Measurements from ENCODE around the gene LDLRAD1. TPM values are rescaled to one million over a fixed set of nuclear protein-coding genes. Genes with fewer than 3 reads are reported as not detected.
"Not testable (repeated sequence)": the region's sequence is repeated elsewhere in the genome, so short reads cannot be mapped to it uniquely, and the experiment has no call there.

The LDLRAD1 gene
- total RNA-seq, 1 experiment from 2014 or later = not detected

- Histone ChIP-seq H3K36me3 (ENCODE audit: control insufficient read depth, insufficient read depth, low read length) (peaks cover 9% of the 10 kb centered on the region; the same call in 1 of the 2 replicates), H3K4me1 (ENCODE audit: control insufficient read depth, insufficient read depth, low read length) (peaks cover 12% of the 10 kb centered on the region), H3K27me3 (ENCODE audit: control insufficient read depth, insufficient read depth, low read length) (no peaks in the 10 kb centered on the region), H3K9me3 (ENCODE audit: control insufficient read depth, insufficient read depth, low read depth, low read length) (no peaks in the 10 kb centered on the region), H3K4me3 (ENCODE audit: low read depth in 2 of 2, low read length in 2 of 2) (no peak overlapping the region), H3K27ac (ENCODE audit: low read length) (no peak overlapping the region)
- ATAC-seq (no peak), DNase-seq (ENCODE audit: low read depth, low spot score) (no peak)
- ChIA-PET POLR2A (no interaction called here), CTCF (no interaction called here)
- in situ Hi-C loops (cut with HindIII; ENCODE audit: low pct_unique_long_range_greater_than_20kb, low sequenced_read_pairs) (no loop called here), intact Hi-C loops (cut with micrococcal nuclease; ENCODE audit: unreplicated experiment) (no loop called here)
- TF ChIP-seq REST (IDR thresholded peaks at IDR 0.05; ENCODE audit: insufficient read depth in 1 of 2, low read depth in 2 of 2, low read length in 1 of 2) (no peak), SIN3A (IDR thresholded peaks at IDR 0.05; ENCODE audit: borderline replicate concordance, insufficient read depth, low read depth, low read length) (no peak), POLR2AphosphoS5 (IDR thresholded peaks at IDR 0.05; ENCODE audit: low read depth, low read length) (no peak), TCF7L2 (IDR thresholded peaks at IDR 0.05; ENCODE audit: low read depth, low read length) (no peak), CTCF (IDR thresholded peaks at IDR 0.05) (no peak)
- BruUV-seq (replicated peaks) = no TSS peak
Observed at GRCh38 chr1:53971718-53972117, 46.3 kb downstream of the LDLRAD1 start.

- CTCF ChIA-PET; H3K9me3 ChIP-seq (ENCODE audit: control insufficient read depth, insufficient read depth, low read depth, low read length); POLR2A ChIA-PET; H3K27ac ChIP-seq (ENCODE audit: low read length); BruUV-seq (replicated peaks); DNase-seq (ENCODE audit: low read depth, low spot score); intact Hi-C loops (cut with micrococcal nuclease; ENCODE audit: unreplicated experiment); in situ Hi-C loops (cut with HindIII; ENCODE audit: low pct_unique_long_range_greater_than_20kb, low sequenced_read_pairs); H3K27me3 ChIP-seq (ENCODE audit: control insufficient read depth, insufficient read depth, low read length); ATAC-seq; H3K4me3 ChIP-seq (ENCODE audit: low read depth in 2 of 2, low read length in 2 of 2): not testable (repeated sequence)
- peaks cover 14% of the 10 kb centered on the region; the same call in 1 of the 2 replicates for H3K36me3 ChIP-seq (ENCODE audit: control insufficient read depth, insufficient read depth, low read length)
- peaks cover 12% of the 10 kb centered on the region for H3K4me1 ChIP-seq (ENCODE audit: control insufficient read depth, insufficient read depth, low read length)
Observed at GRCh38 chr1:53969323-53969722, 48.7 kb downstream of the LDLRAD1 start.

- ChIA-PET CTCF (no interaction called here), POLR2A (no interaction called here)
- no peaks in the 10 kb centered on the region for H3K9me3 ChIP-seq (ENCODE audit: control insufficient read depth, insufficient read depth, low read depth, low read length)
- H3K27ac ChIP-seq (ENCODE audit: low read length) = no peak overlapping the region
- DNase-seq (ENCODE audit: low read depth, low spot score) (no peak), ATAC-seq (peak; percentile 82)
- in situ Hi-C loops (cut with HindIII; ENCODE audit: low pct_unique_long_range_greater_than_20kb, low sequenced_read_pairs) (no loop called here), intact Hi-C loops (cut with micrococcal nuclease; ENCODE audit: unreplicated experiment) (no loop called here)
- H3K27me3 ChIP-seq (ENCODE audit: control insufficient read depth, insufficient read depth, low read length) = no peaks in the 10 kb centered on the region
- no peak overlapping the region for H3K4me3 ChIP-seq (ENCODE audit: low read depth in 2 of 2, low read length in 2 of 2)
- BruUV-seq (replicated peaks) = no TSS peak
- TF ChIP-seq TCF7L2 (IDR thresholded peaks at IDR 0.05; ENCODE audit: low read depth, low read length) (0 out of 2 replicates have a peak, but pooled peaks have one; percentile 20), CTCF (IDR thresholded peaks at IDR 0.05) (no peak)
- H3K4me1 ChIP-seq (ENCODE audit: control insufficient read depth, insufficient read depth, low read length) = peaks cover 12% of the 10 kb centered on the region
- H3K36me3 ChIP-seq (ENCODE audit: control insufficient read depth, insufficient read depth, low read length) = peaks cover 17% of the 10 kb centered on the region
Observed at GRCh38 chr1:53968125-53968513, 49.9 kb downstream of the LDLRAD1 start.

Measured in Panc1 (cell line).